Measurements from ENCODE around the gene ELMO1. TPM values are rescaled to one million over a fixed set of nuclear protein-coding genes. Genes with fewer than 3 reads are reported as not detected.

ELMO1 gene
- total RNA-seq, 6 donors from 2014 or later: 51.4 to 204 (median 73.7) TPM

DNA sequence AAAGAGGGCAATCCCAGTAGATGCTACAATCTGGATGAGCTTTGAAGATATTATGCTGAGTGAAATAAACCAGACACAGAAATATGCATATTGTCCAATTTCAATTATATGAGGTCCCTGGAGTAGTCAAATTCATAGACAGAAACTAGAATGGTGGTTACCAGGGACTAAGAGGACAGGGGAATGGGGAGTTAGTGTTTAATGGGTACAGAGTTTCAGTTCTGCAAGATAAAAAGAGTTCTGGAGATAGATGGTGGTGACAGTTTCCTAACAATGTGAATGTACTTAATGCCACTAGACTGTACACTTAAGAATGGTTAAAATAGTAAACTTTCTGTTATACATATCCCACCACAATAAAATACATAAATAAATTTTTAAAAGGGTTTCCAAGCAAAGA, 236.6 kb downstream of the ELMO1 start:
- no peak for ATAC-seq (ENCODE audit: low FRiP score in 2 of 2)
- no peak for TF ChIP-seq POLR2A (IDR thresholded peaks at IDR 0.05)
- no peak for TF ChIP-seq EP300 (IDR thresholded peaks at IDR 0.05)
- TF ChIP-seq POLR2AphosphoS5 (IDR thresholded peaks at IDR 0.05): no peak
- TF ChIP-seq, protein P1, sequence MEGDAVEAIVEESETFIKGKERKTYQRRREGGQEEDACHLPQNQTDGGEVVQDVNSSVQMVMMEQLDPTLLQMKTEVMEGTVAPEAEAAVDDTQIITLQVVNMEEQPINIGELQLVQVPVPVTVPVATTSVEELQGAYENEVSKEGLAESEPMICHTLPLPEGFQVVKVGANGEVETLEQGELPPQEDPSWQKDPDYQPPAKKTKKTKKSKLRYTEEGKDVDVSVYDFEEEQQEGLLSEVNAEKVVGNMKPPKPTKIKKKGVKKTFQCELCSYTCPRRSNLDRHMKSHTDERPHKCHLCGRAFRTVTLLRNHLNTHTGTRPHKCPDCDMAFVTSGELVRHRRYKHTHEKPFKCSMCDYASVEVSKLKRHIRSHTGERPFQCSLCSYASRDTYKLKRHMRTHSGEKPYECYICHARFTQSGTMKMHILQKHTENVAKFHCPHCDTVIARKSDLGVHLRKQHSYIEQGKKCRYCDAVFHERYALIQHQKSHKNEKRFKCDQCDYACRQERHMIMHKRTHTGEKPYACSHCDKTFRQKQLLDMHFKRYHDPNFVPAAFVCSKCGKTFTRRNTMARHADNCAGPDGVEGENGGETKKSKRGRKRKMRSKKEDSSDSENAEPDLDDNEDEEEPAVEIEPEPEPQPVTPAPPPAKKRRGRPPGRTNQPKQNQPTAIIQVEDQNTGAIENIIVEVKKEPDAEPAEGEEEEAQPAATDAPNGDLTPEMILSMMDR (IDR thresholded peaks at IDR 0.05): no peak
- H3K4me1 ChIP-seq: peaks cover 17 to 23% (median 20%) of the 10 kb centered on the region in 4 donors
- DNase-seq: no peak
- H3K27me3 ChIP-seq: no peaks in the 10 kb centered on the region
- H3K9me3 ChIP-seq: no peaks in the 10 kb centered on the region
- peak overlapping the region in 1 of 4 donors; percentile 39 for H3K27ac ChIP-seq
- H3K36me3 ChIP-seq: peaks cover 0 to 9% (median 0%) of the 10 kb centered on the region in 4 donors
- H3K4me3 ChIP-seq: no peak overlapping the region

DNA sequence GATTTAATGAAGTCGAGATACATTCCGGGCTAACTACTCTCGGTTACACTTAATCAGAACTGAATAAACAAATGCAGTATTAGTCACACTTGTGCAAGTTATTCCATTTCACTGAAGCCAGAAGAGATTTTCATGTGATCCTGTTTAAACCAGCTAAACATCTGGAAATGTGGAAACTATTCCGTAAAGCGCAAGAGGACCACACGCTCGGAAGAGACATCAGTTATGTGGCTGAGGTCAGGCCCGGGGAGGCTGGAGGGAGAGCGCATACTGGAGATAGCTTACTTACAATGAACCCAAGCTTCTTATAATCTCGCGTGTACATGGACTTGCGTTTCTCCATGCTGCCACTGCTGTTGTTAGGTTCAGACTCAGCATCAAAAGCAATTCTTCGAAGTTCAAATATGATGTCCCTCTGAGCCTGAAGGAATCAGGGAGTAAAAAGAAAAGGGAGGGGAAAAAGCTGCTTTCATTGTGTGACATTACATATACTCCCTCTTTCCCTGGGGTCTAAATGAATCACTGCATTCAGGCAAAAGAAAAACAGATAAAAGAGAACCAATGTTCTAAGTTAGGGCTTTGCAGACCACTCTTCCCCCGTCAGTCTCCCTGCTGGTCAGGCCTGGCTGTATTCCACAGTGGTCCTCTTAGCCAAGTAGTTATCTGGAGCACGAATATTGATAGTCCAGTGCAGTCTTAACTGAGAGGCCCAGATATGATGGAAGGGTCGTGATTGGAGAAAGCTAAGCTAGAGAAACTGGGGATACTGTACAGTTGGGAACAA, 237.4 kb downstream of the ELMO1 start:
- ATAC-seq (ENCODE audit: low FRiP score in 2 of 2): peak; percentile 39 to 90
- no peak for DNase-seq
- H3K4me3 ChIP-seq: no peak overlapping the region
- peak overlapping the region in 1 of 4 donors; percentile 39 for H3K27ac ChIP-seq
- H3K27me3 ChIP-seq: no peaks in the 10 kb centered on the region
- no peaks in the 10 kb centered on the region for H3K9me3 ChIP-seq
- H3K36me3 ChIP-seq: peaks cover 0 to 9% (median 0%) of the 10 kb centered on the region in 4 donors
- whole genome bisulfite sequencing, 2 donors: 67 to 75% methylated on average over 16 of the region's 16 CpGs
- TF ChIP-seq POLR2AphosphoS5 (IDR thresholded peaks at IDR 0.05) (peak; percentile 23 to 34), POLR2A (IDR thresholded peaks at IDR 0.05) (no peak), EP300 (IDR thresholded peaks at IDR 0.05) (no peak)
- H3K4me1 ChIP-seq: peaks cover 17 to 19% (median 17%) of the 10 kb centered on the region in 4 donors

DNA sequence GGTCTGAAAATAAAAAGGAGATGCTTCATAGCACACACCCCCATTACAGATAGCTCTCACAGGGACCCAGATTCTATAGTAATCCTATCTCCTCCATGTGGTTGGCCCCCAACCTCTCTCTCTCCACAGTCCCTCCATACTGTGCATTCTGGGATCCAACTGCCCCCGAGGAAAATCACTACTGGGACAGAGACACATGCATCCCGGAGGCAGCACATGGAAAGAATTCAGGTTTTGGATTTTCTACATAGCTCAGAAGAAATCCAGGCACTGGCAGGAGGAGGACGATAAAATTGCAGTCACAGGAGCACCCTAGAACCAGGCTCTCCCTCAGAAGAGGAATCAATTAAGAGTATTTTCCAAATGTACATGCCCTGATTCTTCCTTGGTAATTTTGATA, 239.5 kb downstream of the ELMO1 start:
- DNase-seq: no peak
- TF ChIP-seq POLR2AphosphoS5 (IDR thresholded peaks at IDR 0.05) (no peak), POLR2A (IDR thresholded peaks at IDR 0.05) (no peak), EP300 (IDR thresholded peaks at IDR 0.05) (no peak)
- TF ChIP-seq, protein P1 (IDR thresholded peaks at IDR 0.05): no peak
- WGBS, 2 donors: 64 to 72% methylated on average over 3 of the region's 3 CpGs
- Histone ChIP-seq H3K27ac (peak overlapping the region in 3 of 4 donors; percentile 15 to 44 (median 36)), H3K27me3 (no peaks in the 10 kb centered on the region), H3K9me3 (no peaks in the 10 kb centered on the region), H3K4me1 (peaks cover 12 to 19% (median 16%) of the 10 kb centered on the region in 4 donors), H3K36me3 (peaks cover 0 to 16% (median 7%) of the 10 kb centered on the region in 4 donors), H3K4me3 (no peak overlapping the region)
- no peak for ATAC-seq (ENCODE audit: low FRiP score in 2 of 2)

DNA sequence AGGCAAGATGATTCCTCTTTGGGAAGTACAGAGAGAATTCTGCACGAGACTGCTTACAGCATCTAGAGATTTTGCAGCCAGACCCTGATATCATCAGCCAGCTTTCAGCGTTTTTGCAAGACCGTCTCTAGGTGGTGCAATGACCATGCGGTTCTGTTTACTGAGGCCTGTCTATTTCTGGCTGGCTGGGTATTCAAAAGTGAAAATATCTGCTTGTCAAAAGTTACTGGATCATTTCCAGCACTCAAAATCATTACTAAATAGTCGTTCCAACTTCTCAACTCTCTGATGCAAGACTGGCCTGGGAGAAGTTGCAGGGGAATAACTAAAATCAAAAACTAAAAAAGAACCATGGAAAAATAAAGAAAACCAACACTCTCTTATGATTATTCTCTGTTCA, 240.1 kb downstream of the ELMO1 start:
- peak; percentile 87 to 89 for ATAC-seq (ENCODE audit: low FRiP score in 2 of 2)
- Histone ChIP-seq H3K9me3 (no peaks in the 10 kb centered on the region), H3K27ac (peak overlapping the region in 2 of 4 donors; percentile 36 to 44)

DNA sequence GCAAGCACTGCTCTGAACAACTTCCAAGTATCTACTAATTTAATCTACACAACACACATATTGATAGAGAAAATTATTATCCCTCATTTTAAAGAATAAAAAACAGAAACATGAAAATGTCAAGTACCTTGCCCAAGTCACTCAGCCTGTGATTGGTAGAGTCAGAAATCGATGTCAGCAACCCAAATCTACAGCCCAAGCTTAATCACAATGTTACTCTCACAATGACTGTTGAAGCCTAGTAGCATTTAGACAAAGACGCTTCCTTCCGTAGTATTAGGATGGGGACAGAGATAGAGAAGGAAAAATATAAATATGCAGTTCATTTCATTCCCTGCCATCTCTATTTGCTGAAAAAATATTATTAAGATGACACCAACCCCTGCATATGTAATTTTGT, 242.5 kb downstream of the ELMO1 start:
- H3K9me3 ChIP-seq: no peaks in the 10 kb centered on the region
- no peak overlapping the region for H3K4me3 ChIP-seq
- ATAC-seq (ENCODE audit: low FRiP score in 2 of 2) (no peak), DNase-seq (no peak)
- peaks cover 0 to 25% (median 14%) of the 10 kb centered on the region in 4 donors for H3K36me3 ChIP-seq
- TF ChIP-seq EP300 (IDR thresholded peaks at IDR 0.05) (no peak), POLR2AphosphoS5 (IDR thresholded peaks at IDR 0.05) (no peak), POLR2A (IDR thresholded peaks at IDR 0.05) (no peak)
- TF ChIP-seq, protein P1 (IDR thresholded peaks at IDR 0.05): no peak
- peaks cover 14 to 27% (median 18%) of the 10 kb centered on the region in 4 donors for H3K4me1 ChIP-seq
- H3K27ac ChIP-seq: no peak overlapping the region
- no peaks in the 10 kb centered on the region for H3K27me3 ChIP-seq
- WGBS, 2 donors: 75 to 88% methylated on average over 3 of the region's 3 CpGs

More for the DNA sequence above, 240.1 kb downstream of the ELMO1 start:
- H3K27me3 ChIP-seq: no peaks in the 10 kb centered on the region
- TF ChIP-seq, protein P1 (IDR thresholded peaks at IDR 0.05): peak in 4 of 6 experiments; percentile 14 to 49 (median 26)
- TF ChIP-seq POLR2A (IDR thresholded peaks at IDR 0.05): no peak
- TF ChIP-seq POLR2AphosphoS5 (IDR thresholded peaks at IDR 0.05): peak; percentile 28 to 29
- TF ChIP-seq EP300 (IDR thresholded peaks at IDR 0.05): peak in 1 of 4 donors; percentile 27
- H3K36me3 ChIP-seq: peaks cover 0 to 22% (median 12%) of the 10 kb centered on the region in 4 donors
- 7 to 8% methylated on average over 5 of the region's 5 CpGs for WGBS, 2 donors
- peak in 1 of 2 donors; percentile 61 for DNase-seq
- H3K4me1 ChIP-seq: peaks cover 12 to 19% (median 16%) of the 10 kb centered on the region in 4 donors
- no peak overlapping the region for H3K4me3 ChIP-seq
